Left lung (tissue), 10 donors: ENCODE results near the gene KDF1. TPM values are rescaled to one million over a fixed set of nuclear protein-coding genes. Genes with fewer than 3 reads are reported as not detected.

Source experiments
- ATAC-seq: fragments of 200-7000 bp; cut with Tn5 transposase; one replicate; pipeline ENCODE4 v1.9.1; 2020; ENCODE audit warnings: moderate library complexity
- DNase-seq, 4 donors: peaks; one replicate each; pipeline ENCODE4 v3.0.0-alpha.2; 2013 to 2020
- H3K27ac ChIP-seq, 2 donors: fragments of 200-600 bp; sonication (generic) in 1 of 2; one replicate each; pipeline versions ENCODE4 v1.5.0 to v1.8.0; 2020 to 2021
- H3K27me3 ChIP-seq, 2 donors: fragments of 200-600 bp; sonication (generic) in 1 of 2; one replicate each; pipeline versions ENCODE4 v1.5.0 to v1.8.0; 2020 to 2021
- H3K36me3 ChIP-seq, 2 donors: fragments of 200-600 bp; sonication (generic) in 1 of 2; one replicate each; pipeline versions ENCODE4 v1.5.0 to v1.8.0; 2020 to 2021
- H3K4me1 ChIP-seq, 2 donors: fragments of 200-600 bp; one replicate each; pipeline ENCODE4 v1.8.0; 2021
- H3K4me3 ChIP-seq, 2 donors: fragments of 200-600 bp; sonication (generic) in 1 of 2; one replicate each; pipeline versions ENCODE4 v1.5.0 to v1.8.0; 2020 to 2021; ENCODE audit warnings: mild to moderate bottlenecking in 1 of 2
- H3K9me3 ChIP-seq, 2 donors: fragments of 200-600 bp; sonication (generic) in 1 of 2; one replicate each; pipeline versions ENCODE4 v1.5.0 to v1.8.0; 2020 to 2021
- CTCF ChIP-seq, 2 donors: fragments of 200-600 bp; sonication (generic) in 1 of 2; IDR thresholded peaks; one replicate each; pipeline versions ENCODE4 v1.5.0 to v1.8.0; 2021; ENCODE audit warnings: antibody characterized with exemption in 2 of 2
- intact Hi-C, 2 donors: fragments of 100-400 bp; cut with DNase I; formaldehyde crosslinking; loops; one replicate each; pipeline versions ENCODE4 v1.11.2 to v1.14.2; 2022
- polyA plus RNA-seq, 6 donors: library from polyadenylated mRNA; unstranded; fragments of 120-200 nt; gene quantifications; one replicate each; pipeline ENCODE4 v1.2.1, GENCODE V29; 2013; ENCODE audit not compliant: insufficient read length in 6 of 6
- total RNA-seq, 2 donors: library from RNA; stranded (reverse); fragmentation: NEBNext Ultra II Directional; extraction: Animal tissue kit (Norgen Biotek cat#: 25700); gene quantifications; one replicate each; pipeline ENCODE4 v1.2.1, GENCODE V29; 2021
- donor health status: DM: no; HTN: yes; CAD: no.
- donor health status: DM: no; HTN: no; CAD: no.

Gene KDF1
- total and polyA plus RNA-seq, 8 donors = 6.7 to 12.1 (median 7.9) TPM

GRCh38 chr1:26921126-26921539 is 39.1 kb downstream of the KDF1 start:
- no peak for TF ChIP-seq CTCF (IDR thresholded peaks at IDR 0.05)
- DNase-seq = no peak
- Histone ChIP-seq H3K27ac (peak overlapping the region; percentile 82 to 91), H3K4me3 (peak overlapping the region; percentile 98 to 100), H3K9me3 (no peaks in the 10 kb centered on the region), H3K4me1 (peaks cover 13 to 32% of the 10 kb centered on the region in 2 donors), H3K36me3 (peaks cover 3 to 29% of the 10 kb centered on the region in 2 donors), H3K27me3 (no peaks in the 10 kb centered on the region)
- peak; percentile 44 for ATAC-seq
- intact Hi-C loops = no loop called here

- TF ChIP-seq CTCF (IDR thresholded peaks at IDR 0.05) = no peak
- DNase-seq = peak in 1 of 4 donors; percentile 70
- intact Hi-C loops = no loop called here
- Histone ChIP-seq H3K4me3 (no peak overlapping the region), H3K27me3 (no peaks in the 10 kb centered on the region), H3K27ac (no peak overlapping the region), H3K4me1 (no peaks in the 10 kb centered on the region), H3K36me3 (no peaks in the 10 kb centered on the region), H3K9me3 (no peaks in the 10 kb centered on the region)
- ATAC-seq = peak; percentile 5
Observed at GRCh38 chr1:26915204-26915842, 44.9 kb downstream of the KDF1 start.

- Histone ChIP-seq H3K27me3 (no peaks in the 10 kb centered on the region), H3K9me3 (no peaks in the 10 kb centered on the region), H3K4me1 (no peaks in the 10 kb centered on the region), H3K4me3 (peak within 1 kb of the TSS; percentile 5 to 18), H3K27ac (peak within 1 kb of the TSS; percentile 55 to 72), H3K36me3 (no peaks in the 10 kb centered on the region)
- peak; percentile 79 for ATAC-seq
- peak; percentile 31 to 85 (median 83) for DNase-seq
- TF ChIP-seq CTCF (IDR thresholded peaks at IDR 0.05) = no peak
- intact Hi-C loops = no loop called here
Observed at GRCh38 chr1:26913754-26914619, 46.3 kb downstream of the KDF1 start, which contains the start of gene NR0B2. Gene NR0B2, minus strand, starts transcription at chr1:26913975. Its CDS starts 35 bp downstream, at chr1:26913940.

GRCh38 chr1:26913389-26913753 is 46.9 kb downstream of the KDF1 start:
- Histone ChIP-seq H3K36me3 (no peaks in the 10 kb centered on the region), H3K4me1 (no peaks in the 10 kb centered on the region), H3K4me3 (peak overlapping the region; percentile 5 to 18), H3K27ac (peak overlapping the region; percentile 55 to 72), H3K27me3 (no peaks in the 10 kb centered on the region), H3K9me3 (no peaks in the 10 kb centered on the region)
- DNase-seq = no peak
- TF ChIP-seq CTCF (IDR thresholded peaks at IDR 0.05) = no peak
- no peak for ATAC-seq
- intact Hi-C loops = no loop called here

- ATAC-seq (no peak), DNase-seq (no peak)
- H3K4me3 ChIP-seq = no peak overlapping the region
- H3K9me3 ChIP-seq = no peaks in the 10 kb centered on the region
- no peak overlapping the region for H3K27ac ChIP-seq
- H3K4me1 ChIP-seq = no peaks in the 10 kb centered on the region
- H3K27me3 ChIP-seq = no peaks in the 10 kb centered on the region
- TF ChIP-seq CTCF (IDR thresholded peaks at IDR 0.05) = no peak
- H3K36me3 ChIP-seq = no peaks in the 10 kb centered on the region
- intact Hi-C loops = no loop called here
Observed at GRCh38 chr1:26912147-26912490, 48.1 kb downstream of the KDF1 start.
